GM11168 (cell line): Measurements from ENCODE around the gene RAB36.

Experiments used
- in situ Hi-C: fragments of 300-500 bp; cut with MboI; formaldehyde crosslinking; loops from one replicate; pipeline ENCODE4 v1.12.0; 2022; ENCODE audit warnings: low sequenced_read_pairs; ENCODE audit not compliant: unreplicated experiment

The RAB36 gene

DNA sequence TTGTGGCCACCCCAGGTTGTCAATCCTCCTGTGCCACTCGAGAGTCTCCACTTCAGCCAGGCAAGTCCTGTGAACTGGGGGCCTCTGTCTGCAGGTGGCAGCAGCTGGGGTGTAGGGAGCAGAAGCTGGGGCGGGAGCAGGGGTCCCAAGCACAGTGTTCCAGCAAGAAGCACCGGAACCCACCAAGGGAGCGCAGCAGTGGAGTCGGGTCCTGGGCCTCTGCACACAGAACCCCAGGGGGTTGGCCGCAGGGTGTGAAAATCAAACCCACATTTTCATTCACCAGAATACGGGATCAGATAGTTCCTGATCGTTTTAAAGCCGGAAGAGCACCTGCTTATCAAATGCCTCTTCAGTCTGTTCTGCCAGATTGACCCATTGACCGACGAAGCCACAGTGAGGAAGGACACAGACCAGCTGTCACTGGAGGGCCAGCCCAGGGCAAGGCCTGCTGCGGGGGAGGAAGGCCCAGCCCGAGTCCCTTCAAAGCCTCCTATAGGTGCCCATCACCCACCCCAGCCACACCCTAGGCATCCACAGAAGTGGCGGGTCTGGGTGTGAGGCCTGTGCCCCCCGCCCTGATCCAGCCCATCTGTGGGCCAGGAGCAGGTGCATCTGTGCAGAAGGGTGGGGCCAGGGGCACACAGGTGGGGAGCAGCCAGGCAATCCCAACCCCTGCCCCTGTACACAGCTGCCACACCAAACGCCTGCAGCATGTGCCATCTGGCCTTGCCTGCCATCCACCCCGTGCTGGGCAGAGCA, 37.6 kb upstream of the RAB36 start:
- in situ Hi-C loops = no loop called here

DNA sequence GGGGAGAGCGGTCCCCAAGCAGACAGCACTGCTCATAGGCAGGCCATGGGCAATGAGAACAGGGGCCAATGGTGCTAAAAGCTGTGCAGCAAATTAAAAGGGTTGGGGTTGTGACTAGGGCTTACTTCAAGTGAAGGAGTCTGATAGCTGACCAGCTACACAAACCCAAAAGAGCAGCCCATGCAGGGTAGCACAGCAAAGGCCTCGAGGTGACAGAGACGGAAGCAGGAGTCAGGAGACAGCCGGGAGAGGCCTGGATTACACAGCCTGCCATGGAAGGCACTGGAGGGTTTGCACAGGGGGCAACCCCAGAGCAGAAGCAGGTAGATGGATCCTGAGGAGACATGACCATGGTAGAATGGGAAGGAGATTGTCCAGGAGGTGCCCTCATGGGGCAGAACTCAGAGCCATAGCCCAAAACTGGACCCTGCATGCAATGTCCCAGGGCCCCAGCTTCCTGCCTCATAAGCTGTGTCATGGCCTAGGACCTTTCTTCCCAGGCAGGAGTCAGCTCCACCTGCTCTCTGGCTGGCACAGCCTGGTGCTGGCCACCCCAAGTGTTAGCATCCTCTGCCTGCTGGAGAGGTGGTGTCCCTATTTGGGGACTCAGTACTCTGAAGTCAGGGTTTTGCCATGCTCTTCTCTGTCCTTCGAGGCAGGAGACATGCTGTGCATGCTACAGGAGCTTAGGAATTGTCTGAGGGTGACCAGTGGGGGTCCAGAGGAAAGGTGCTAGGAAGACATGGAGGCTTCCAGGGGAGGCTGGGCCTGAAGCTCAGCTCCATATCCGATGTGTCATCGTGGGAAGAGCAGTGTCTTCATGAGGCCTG, 36.8 kb upstream of the RAB36 start:
- in situ Hi-C loops = no loop called here

DNA sequence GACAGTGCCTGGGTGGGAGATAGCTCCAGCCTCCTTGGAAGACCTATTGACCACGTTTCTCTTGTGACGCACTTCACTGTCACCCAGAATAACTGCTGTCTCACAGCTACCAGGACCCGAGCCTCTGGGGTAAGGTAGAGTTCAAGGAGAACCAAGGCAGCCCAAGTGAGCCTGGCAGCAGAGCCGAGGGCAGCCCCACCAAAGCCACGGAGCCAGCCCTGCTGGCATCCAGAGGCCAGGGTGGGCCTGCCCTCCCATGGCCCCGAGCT, 36.3 kb upstream of the RAB36 start:
- in situ Hi-C loops = no loop called here

DNA sequence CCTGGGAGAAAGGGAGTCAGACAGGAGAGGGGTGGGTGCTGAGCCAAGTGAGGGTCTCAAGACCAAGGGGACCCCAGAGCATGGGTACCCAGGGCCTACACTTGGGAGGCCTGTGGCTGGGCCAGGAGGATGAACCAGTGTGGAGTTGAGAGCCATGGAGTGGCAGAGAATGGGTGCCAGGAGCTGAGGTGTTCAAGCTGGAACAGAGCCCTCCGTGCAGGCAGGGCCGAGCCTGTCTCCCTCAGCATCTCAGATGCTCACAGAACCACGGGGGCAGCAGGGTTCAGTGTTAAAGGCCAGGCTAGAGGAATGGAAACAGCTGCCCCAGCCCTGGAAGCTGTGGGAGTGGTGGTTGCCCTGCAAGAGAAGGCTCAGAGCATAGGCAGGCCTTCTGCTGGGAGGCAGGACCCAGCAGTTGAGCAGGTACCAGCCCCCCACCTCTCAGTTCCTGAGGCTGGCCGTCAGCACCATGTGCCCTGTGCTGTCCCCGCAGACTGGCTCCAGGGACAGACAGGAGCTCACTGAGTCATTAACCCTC, 35.8 kb upstream of the RAB36 start:
- in situ Hi-C loops = no loop called here

DNA sequence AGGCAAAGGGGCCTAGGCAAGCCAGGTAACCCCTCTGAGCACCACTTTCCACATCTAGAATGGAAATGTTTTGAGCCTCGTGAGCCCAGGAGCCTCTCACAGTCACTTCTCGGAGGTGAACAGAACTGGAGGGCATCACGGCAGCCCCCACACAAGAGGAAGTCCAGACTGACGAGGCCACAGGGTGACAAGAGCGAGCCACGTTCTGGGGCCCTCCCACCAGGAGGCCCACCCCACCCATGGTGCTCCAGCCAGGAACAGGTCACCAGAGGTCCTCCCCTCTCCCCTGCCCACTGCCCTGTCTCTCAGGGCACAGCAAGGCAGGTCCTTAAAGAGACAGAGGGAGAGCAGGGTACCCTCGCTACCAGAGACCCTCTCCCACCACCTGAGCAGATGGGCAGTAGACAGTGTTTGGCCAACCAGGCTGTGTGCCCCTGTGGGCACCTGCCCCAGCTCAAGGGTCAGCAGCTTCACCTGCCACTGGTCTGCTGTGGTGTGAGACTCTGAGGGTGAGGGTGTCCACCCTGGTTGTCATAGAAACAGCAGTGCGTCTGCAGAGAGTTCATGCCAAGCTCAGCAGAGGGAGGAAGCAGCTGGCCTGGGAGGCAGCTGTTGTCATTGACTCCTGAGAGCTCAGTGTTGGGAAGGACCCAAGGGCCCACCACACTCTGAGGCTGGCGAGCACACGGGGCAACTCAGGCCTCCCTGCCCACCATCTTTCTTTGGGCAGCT, 34.9 kb upstream of the RAB36 start:
- in situ Hi-C loops = no loop called here

DNA sequence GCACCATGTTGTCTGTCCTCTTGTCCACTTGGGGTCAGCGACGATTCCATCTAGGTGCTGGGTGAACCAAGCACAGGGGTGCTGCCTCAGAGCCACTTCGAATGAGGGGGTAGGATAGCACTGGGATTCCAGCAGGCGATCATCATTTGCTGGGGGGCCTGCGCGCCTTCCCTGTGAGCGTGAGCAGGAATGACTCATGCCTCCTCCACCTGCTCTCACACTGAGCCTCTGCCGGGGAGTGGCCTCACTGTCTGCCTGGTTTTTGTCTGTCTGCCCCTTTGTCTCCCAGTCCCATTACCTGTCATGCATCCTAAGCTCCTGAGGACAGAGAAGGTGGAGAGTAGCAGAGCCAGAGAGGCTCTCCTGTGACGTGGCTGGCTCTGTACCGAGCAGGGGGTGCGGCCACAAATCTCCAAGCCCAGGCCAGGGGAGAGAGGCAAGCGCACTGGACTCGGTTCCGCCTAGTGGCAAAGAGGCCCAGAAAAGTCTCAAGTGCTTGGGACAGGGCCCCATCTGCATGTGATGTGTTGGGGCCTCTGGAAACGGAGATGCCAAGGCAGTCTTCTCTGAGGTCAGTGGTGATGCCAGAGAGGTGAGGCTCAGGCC, 34.3 kb upstream of the RAB36 start:
- in situ Hi-C loops = no loop called here

DNA sequence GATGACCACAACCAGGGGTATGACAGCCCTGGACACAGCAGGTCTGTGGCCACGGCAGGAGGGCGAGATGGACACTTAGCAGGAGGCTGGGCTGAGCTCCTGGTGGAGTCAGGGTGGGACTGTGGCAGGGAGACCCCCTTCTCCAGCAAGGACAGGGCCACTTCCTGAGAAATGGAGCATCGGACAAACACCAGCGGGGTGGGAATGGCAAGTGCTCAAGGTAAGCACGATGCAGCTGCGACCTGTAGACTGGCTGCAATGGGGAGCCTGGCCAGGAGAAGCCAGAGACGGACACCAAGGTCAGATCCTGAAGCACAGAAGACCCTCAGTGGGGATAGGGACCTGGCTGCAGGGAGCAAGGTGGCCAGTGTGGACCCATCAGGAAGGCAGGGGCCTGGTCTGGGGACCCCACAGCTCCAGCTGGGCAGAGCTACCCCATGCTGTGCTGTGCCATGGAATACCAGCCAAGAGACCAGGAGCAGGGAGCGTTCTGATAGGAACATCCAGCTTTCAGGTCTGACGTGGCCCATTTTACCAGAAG, 32.7 kb upstream of the RAB36 start:
- in situ Hi-C loops = no loop called here

DNA sequence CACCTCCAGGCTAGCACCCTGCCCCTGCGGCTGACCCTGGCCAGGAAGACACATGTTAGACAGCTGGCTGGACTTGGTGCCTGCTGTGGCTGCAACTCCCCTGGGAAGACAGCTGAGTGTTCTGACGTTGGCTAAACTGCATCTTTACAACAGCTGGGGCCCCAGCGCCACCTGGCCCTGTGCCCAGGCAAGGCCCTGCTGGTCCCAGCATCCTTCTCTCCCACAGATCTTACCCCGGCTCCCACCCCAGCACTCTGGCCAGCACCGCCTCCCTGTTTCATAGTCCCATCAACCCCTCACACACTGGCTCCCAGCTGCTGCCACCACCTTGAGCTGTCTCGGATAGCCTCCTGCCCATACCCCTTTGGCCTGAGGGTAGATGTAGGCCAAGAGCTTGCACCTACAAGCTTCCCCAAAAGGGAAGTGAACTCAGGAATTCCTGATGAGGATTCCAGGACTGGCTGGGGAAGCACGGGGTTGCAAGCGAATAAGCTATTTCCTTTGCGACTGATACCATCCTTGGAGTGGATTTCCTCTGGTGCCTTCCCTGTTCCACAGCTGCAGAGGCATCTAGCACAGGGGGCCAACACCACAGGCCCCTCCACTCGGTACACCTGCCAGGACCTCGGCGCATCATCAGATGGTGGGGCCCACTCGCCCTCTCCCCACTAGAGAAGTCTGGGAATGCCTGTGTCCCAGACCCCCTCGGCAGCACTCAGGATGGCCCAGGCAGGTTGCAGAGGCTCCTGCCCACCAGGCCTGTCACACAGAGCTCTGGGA, 32.0 kb upstream of the RAB36 start:
- in situ Hi-C loops = no loop called here

DNA sequence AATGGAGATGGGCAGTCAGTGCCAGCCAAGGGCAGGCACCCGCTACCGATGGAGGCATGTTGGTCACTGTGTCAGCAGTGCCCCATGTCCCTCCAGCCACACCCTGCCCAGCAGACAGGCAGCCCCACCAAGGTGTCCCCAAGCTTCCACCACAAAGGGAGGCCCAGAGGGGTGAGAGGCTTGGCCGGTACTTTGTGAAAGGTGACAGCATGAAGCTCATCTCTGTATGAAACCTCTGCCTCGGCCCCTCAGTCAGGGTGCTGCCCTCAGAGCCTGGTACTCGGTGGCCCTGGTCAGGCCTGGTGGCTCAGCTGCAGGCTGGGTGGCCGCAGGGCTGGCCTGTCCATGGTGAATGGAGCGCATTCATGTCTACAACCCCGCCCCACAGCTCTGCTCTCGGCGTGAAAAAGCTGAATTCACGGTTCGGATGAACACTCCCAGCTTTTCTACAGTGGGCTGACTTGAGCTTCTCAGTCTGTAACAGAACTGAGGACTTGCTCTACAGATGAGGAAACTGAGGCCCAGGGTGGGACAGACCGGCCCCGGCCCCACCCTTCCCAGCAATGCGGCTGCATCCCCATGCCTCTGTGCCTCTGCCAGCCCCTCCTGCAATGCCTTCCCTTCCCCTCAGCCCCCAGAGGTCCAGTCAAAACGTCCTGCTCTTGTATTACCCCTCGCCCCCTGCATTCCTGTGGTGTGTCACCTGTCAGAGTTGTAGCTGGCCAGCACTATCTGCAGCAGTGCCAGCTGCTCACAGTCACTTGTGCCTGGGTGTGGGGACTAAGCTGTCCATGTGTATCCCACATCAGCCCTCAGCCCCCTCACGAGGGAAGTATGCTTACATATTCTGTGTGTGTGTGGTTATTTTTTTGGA, 31.2 kb upstream of the RAB36 start:
- in situ Hi-C loops = no loop called here

DNA sequence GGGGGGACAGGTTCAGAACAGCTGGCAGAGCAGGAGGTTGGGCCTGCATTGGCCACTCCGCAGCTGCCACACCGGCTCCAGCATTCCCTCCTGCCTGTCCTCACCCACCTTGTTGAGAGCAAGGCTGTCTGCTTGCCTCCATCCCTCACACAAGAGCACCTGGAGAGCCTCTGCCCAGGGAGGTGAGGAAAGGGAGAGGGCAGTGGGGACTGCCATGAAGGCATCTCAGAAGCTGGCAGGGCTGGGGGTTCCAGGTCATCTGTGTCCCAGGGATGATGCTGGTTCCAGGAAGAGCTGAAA, 30.6 kb upstream of the RAB36 start:
- in situ Hi-C loops = no loop called here

DNA sequence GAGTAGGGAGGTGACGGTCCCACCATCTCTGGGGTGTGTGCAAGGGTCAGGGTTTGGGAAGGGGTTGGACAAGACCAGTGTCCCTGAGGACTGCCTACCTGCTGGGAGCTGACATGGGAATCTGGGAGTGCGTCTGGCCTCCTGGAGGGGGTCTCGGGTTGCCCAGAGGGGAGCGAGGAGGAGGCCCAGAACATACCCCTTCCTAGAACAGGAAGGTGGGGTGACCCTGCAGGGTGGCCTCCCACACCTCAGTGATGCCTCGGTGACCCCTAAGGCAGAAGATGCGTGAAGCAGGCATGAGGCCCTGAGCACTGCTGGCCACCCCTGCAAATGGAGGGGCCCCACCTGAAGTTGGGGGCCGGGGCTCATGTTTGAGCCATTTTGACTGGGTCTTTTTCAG, 29.9 kb upstream of the RAB36 start:
- in situ Hi-C loops = no loop called here

DNA sequence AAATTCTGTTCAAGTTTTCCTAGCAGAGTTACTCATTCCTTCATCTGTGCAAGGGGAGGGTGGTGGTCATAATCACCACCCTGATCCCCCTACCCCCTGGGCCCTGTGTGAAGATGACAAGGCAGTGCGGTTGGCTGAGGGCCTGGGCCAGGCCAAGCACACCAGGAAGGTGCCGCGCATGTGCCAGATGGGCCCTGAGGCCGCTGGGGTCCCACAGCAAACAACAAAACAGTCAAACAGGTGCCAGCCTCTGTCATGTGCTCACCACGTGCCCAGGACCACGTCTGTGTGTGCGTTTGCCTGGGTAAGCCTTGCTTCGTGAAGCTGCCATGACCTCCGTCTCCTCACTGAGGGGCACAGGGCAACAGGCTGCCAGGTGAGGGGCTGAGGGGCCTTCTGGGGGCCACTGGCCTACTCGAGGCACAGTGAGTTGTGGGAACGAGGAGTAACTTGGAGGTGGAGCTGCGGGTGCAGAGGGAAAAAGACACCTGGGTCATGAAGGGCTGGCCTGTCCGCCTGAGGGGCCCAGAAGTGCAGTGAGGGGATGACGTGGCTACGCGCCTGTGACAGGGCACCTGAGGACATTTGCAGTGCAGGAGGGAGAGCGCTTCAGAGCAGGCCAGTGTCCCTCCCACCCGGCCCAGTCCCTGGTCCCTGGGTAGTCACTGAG, 29.3 kb upstream of the RAB36 start:
- in situ Hi-C loops = no loop called here

DNA sequence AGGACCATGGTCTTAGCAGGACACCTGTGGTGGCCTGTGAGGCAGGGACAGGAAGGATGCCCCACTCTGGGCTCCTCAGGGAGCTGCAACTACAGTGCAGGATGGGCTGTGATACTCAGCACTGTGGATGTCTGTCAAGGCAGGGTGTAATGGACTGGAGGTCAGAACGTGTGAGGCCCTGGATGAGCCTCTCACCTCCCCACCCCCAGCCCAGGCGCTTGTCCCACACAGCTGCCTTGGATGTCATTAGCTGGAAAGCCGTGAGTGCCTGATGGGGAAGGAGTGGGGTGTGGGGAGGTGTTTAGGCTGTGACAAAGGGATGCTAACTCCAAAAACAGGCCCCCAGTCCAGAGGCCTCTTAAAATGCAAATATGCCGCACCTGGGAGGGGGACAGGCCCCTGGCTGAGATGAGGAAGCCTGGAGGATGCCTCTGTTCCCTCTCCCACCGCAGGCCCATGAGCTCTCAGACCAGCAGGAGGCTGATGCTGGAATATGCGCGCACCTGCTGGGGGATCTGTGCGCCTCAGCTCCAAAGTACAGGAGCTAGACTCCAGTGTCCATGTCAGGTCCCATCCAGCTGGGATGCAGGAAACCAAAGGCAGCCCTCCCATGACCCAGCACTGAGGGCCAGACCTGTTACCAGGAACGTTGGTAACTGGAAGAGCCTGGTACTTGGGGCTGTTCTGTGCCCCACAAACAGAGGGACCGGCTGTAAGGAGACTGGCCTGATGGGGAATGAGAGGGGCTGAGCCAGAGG, 28.6 kb upstream of the RAB36 start:
- in situ Hi-C loops = no loop called here

DNA sequence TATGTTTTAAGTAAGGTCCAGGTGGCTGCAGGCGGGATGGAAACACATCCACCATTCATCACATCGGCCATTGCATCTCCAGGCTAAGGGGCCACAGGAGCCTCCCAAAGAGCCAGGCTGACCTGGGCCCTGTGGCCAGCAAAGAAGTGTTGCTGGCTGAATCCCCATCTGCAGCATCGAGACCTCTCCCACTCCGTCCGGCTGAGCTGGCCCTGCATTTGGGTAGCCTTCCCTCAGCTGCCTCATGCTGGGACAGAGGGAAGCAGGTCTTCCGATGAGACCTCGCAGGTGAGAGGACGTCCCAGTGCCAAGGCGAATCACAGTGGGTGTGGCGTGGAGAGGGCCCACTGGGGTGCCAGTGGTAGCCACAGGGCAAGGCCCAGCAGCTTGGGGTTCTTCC, 28.0 kb upstream of the RAB36 start:
- in situ Hi-C loops = no loop called here

DNA sequence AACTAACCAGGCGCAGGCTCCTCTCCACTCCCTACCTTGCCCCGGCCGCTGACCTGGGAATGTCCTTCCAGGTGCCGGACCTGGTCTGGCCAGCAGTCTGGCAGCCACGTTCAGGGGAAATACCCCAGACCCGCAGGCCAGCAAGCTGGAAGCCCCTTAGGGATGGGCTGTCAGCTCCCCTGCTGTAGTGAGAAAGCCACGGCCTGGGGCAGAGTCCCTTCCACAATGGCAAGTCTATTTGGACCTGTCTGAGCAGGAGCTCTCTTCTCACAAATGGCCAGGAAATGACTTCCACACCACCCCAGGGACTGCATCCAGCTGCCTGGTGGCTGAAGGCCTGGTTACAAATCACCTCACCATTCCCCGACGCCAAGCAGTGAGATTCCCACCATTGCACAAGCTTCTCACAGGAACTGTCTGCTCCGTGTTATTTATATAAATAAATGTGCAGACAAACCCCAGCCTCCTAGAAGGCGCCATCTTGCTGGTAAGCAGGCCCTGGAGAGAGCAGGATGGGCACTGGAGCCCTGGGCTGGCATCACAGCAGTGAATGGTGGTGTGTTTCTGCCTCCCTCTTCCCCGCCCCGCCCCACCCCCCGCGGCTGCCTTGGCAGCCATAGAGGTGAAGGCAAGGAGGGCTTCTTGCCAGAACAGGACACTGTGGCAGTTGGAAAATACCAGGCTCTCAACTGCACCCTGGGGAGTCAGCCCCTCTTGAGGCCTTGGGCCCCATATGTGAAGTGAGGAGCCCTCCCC, 27.2 kb upstream of the RAB36 start:
- in situ Hi-C loops = no loop called here

DNA sequence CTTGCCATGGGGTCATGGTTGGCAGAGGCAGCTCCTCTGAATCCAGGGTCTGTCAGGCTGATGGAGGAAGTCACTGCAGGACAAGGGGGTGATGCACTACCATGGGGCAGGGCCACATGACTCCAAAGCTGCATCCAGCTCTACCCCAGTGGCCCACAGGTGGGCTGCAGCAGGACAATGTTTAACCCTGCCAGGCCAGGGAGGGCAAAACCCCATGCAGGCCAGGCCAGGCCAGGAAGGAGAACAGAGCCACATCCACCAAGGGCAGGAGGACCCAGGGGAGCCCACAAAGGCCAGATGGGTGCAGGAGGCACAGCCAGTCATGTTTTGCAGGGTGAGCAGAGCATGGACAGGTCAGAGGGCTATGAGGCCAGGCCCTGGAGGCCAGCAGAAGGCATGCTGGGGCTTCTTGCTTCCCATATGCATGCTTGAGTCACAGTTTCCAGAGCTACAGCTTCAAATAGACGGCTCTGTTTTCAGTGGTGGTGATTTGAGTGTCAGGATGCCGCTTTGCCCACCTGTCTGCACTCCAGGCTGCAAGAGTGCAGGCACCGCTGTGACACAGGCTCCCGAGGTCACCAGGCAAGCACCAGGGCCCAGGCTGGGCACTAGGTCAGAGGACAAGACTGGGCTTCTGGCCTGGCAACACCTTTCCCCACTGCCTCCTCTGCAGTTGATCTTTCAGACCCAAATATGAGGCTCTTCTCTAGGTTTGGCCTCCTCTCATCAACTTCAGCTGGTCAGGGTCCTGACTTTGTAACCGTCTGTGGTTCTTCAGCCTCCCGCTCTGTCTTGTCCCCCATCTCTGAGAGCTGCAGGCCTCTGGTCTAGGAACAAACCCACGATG, 26.4 kb upstream of the RAB36 start:
- in situ Hi-C loops = no loop called here
